Activated effector memory CD4-positive, alpha-beta T cell treated with Interleukin-2 at 50 U/mL for 16 hours (primary cell): Measurements from ENCODE around the gene MSANTD1.

Experiments
- DNase-seq: peaks from one replicate; pipeline ENCODE4 v3.0.0-alpha.2; 2020

The MSANTD1 gene

GRCh38 chr4:3250438-3250955 lies 1.5 kb downstream of the MSANTD1 start:
- DNase-seq = no peak

GRCh38 chr4:3250956-3251690 lies 2.2 kb downstream of the MSANTD1 start:
- DNase-seq = no peak

GRCh38 chr4:3251691-3252479 lies 2.9 kb downstream of the MSANTD1 start:
- DNase-seq = no peak

GRCh38 chr4:3252480-3252828 lies 3.5 kb downstream of the MSANTD1 start:
- no peak for DNase-seq

GRCh38 chr4:3252831-3253641 lies 4.1 kb downstream of the MSANTD1 start:
- DNase-seq = no peak

GRCh38 chr4:3253808-3254207 lies 4.8 kb downstream of the MSANTD1 start:
- no peak for DNase-seq

GRCh38 chr4:3254302-3255131 lies 5.6 kb downstream of the MSANTD1 start:
- DNase-seq = no peak

GRCh38 chr4:3255611-3256186 lies 6.7 kb downstream of the MSANTD1 start:
- DNase-seq = no peak

- DNase-seq = no peak
These were observed 7.5 kb downstream of the MSANTD1 start for GRCh38 chr4:3256230-3257102.

- no peak for DNase-seq
These were observed 8.2 kb downstream of the MSANTD1 start for GRCh38 chr4:3257103-3257555.

GRCh38 chr4:3257556-3258482 lies 8.9 kb downstream of the MSANTD1 start:
- DNase-seq = no peak

GRCh38 chr4:3261411-3262207 lies 12.7 kb downstream of the MSANTD1 start:
- DNase-seq = no peak

- DNase-seq = no peak
These were observed 13.5 kb downstream of the MSANTD1 start for GRCh38 chr4:3262208-3263052.

- DNase-seq = no peak
These were observed 14.3 kb downstream of the MSANTD1 start for GRCh38 chr4:3263053-3263875.

- no peak for DNase-seq
These were observed 14.9 kb downstream of the MSANTD1 start for GRCh38 chr4:3263876-3264193.

GRCh38 chr4:3266076-3266475 lies 17.1 kb downstream of the MSANTD1 start:
- DNase-seq = no peak
